GM23338 (cell line): Measurements from ENCODE around the gene STN1. TPM values are rescaled to one million over a fixed set of nuclear protein-coding genes. Genes with fewer than 3 reads are reported as not detected.

Experiments used
- ATAC-seq: fragments of 200-7000 bp; cut with Tn5 transposase; 3 replicates; pipeline ENCODE4 v1.9.1; 2020
- DNase-seq: peaks from one replicate; pipeline ENCODE4 v3.0.0-alpha.2; 2015; ENCODE audit warnings: low spot score
- H2AFZ ChIP-seq: fragments of 200-600 bp; sonication (generic); 2 replicates; pipeline ENCODE4 v1.8.0; 2016; ENCODE audit warnings: antibody characterized with exemption, mild to moderate bottlenecking, moderate library complexity
- H3F3A ChIP-seq: fragments of 200-600 bp; sonication (generic); replicated peaks from 2 replicates; pipeline ENCODE4 v1.8.0; 2017; ENCODE audit warnings: antibody characterized with exemption, mixed run types, low read depth
- H3K27ac ChIP-seq: fragments of 200-600 bp; sonication (generic); 2 replicates; pipeline ENCODE4 v1.6.1; 2016; ENCODE audit warnings: low read depth
- H3K27me3 ChIP-seq: fragments of 200-600 bp; sonication (generic); 2 replicates; pipeline ENCODE4 v1.8.0; 2016; ENCODE audit warnings: mild to moderate bottlenecking, mixed run types, moderate library complexity; ENCODE audit not compliant: insufficient read depth
- H3K36me3 ChIP-seq: fragments of 200-600 bp; sonication (generic); 2 replicates; pipeline ENCODE4 v1.8.0; 2016; ENCODE audit warnings: mild to moderate bottlenecking; ENCODE audit not compliant: insufficient read depth
- H3K4me1 ChIP-seq: fragments of 200-600 bp; sonication (generic); 2 replicates; pipeline ENCODE4 v1.8.0; 2016; ENCODE audit warnings: mild to moderate bottlenecking, moderate library complexity; ENCODE audit not compliant: insufficient read depth
- H3K4me2 ChIP-seq: fragments of 200-600 bp; sonication (generic); 2 replicates; pipeline ENCODE4 v1.7.1; 2017; ENCODE audit warnings: mixed run types
- H3K4me3 ChIP-seq: fragments of 200-600 bp; sonication (generic); 2 replicates; pipeline ENCODE4 v1.6.1; 2016; ENCODE audit warnings: mixed run types
- H3K79me2 ChIP-seq: fragments of 200-600 bp; sonication (generic); replicated peaks from 2 replicates; pipeline ENCODE4 v1.8.0; 2017; ENCODE audit warnings: mild to moderate bottlenecking; ENCODE audit not compliant: insufficient read depth
- H3K9me2 ChIP-seq: fragments of 200-600 bp; sonication (generic); 2 replicates; pipeline ENCODE4 v1.8.0; 2017; ENCODE audit not compliant: insufficient read depth
- H4K20me1 ChIP-seq: fragments of 200-600 bp; sonication (generic); replicated peaks from 2 replicates; pipeline ENCODE4 v1.8.0; 2017; ENCODE audit warnings: mild to moderate bottlenecking; ENCODE audit not compliant: insufficient read depth
- H3K27ac Mint-ChIP-seq: 2 replicates; pipeline ENCODE4 v1.8.0; 2020; ENCODE audit warnings: inconsistent platforms, mild to moderate bottlenecking, moderate library complexity, mixed read lengths
- H3K27me3 Mint-ChIP-seq: 3 replicates; pipeline ENCODE4 v1.8.0; 2022; ENCODE audit warnings: low read depth, mild to moderate bottlenecking, moderate library complexity, mixed read lengths, inconsistent platforms; ENCODE audit not compliant: insufficient read depth, poor library complexity
- H3K36me3 Mint-ChIP-seq: 3 replicates; pipeline ENCODE4 v1.8.0; 2021; ENCODE audit warnings: low read depth, mild to moderate bottlenecking, inconsistent platforms, moderate library complexity, mixed read lengths
- H3K4me1 Mint-ChIP-seq: 3 replicates; pipeline ENCODE4 v1.8.0; 2020; ENCODE audit warnings: mild to moderate bottlenecking, inconsistent platforms, mixed read lengths
- H3K4me3 Mint-ChIP-seq: 3 replicates; pipeline ENCODE4 v1.8.0; 2021; ENCODE audit warnings: moderate library complexity, mild to moderate bottlenecking, inconsistent platforms, mixed read lengths
- H3K9me3 Mint-ChIP-seq: 3 replicates; pipeline ENCODE4 v1.8.0; 2020; ENCODE audit warnings: moderate library complexity, mild to moderate bottlenecking, inconsistent platforms, mixed read lengths
- CREB1 ChIP-seq: fragments of 250-450 bp; sonication (Bioruptor Pico); IDR thresholded peaks from 2 replicates; pipeline ENCODE4 v1.5.0; 2020; ENCODE audit warnings: low read depth, mild to moderate bottlenecking, moderate library complexity
- EZH2 ChIP-seq: fragments of 200-600 bp; sonication (generic); IDR thresholded peaks from one replicate; pipeline ENCODE4 v1.8.0; 2017; ENCODE audit warnings: antibody characterized with exemption, mild to moderate bottlenecking, low read depth; ENCODE audit not compliant: unreplicated experiment
- EZH2phosphoT487 ChIP-seq: fragments of 200-600 bp; sonication (generic); IDR thresholded peaks from one replicate; pipeline ENCODE4 v1.8.1; 2018; ENCODE audit warnings: antibody characterized with exemption; ENCODE audit not compliant: unreplicated experiment
- NANOG ChIP-seq: IDR thresholded peaks from 2 replicates; pipeline ENCODE4 v1.6.1; 2016; ENCODE audit warnings: antibody characterized with exemption, borderline replicate concordance
- POLR2AphosphoS5 ChIP-seq: IDR thresholded peaks from 2 replicates; pipeline ENCODE4 v1.6.1; 2016; ENCODE audit warnings: antibody characterized with exemption, low read depth
- STAT1 ChIP-seq: IDR thresholded peaks from one replicate; pipeline ENCODE4 v1.6.1; 2016; ENCODE audit warnings: antibody characterized with exemption; ENCODE audit not compliant: unreplicated experiment
- ZNF114 ChIP-seq: fragments of 250-450 bp; sonication (Bioruptor Pico); IDR thresholded peaks from 2 replicates; pipeline ENCODE4 v1.5.0; 2020; ENCODE audit warnings: mild to moderate bottlenecking, moderate library complexity
- ZNF331 ChIP-seq: fragments of 250-450 bp; sonication (Bioruptor Pico); IDR thresholded peaks from 2 replicates; pipeline ENCODE4 v1.5.0; 2020; ENCODE audit warnings: low read depth, mild to moderate bottlenecking, moderate library complexity
- polyA plus RNA-seq: library from polyadenylated mRNA; unstranded; fragments of >200 nt; fragmentation: Nextera tagmentation; extraction: Ambion mirVana; gene quantifications from 2 replicates; pipeline ENCODE4 v1.2.1, GENCODE V29; 2016
- total RNA-seq: library from RNA; depleted of rRNA; stranded (reverse); fragments of >200 nt; shearing (Covaris generic); gene quantifications from 2 replicates; pipeline ENCODE4 v1.2.3, GENCODE V29; 2014
- TF ChIP-seq, protein P1 (sequence below): IDR thresholded peaks from one replicate; pipeline ENCODE4 v1.6.1; 2018; ENCODE audit warnings: antibody characterized with exemption; ENCODE audit not compliant: unreplicated experiment
- TF ChIP-seq, protein P2 (sequence below): fragments of 250-450 bp; sonication (Bioruptor Pico); IDR thresholded peaks from 2 replicates; pipeline ENCODE4 v1.5.0; 2020; ENCODE audit warnings: mild to moderate bottlenecking, moderate library complexity
- TF ChIP-seq, protein P3 (sequence below): IDR thresholded peaks from 2 replicates; pipeline ENCODE4 v1.6.1; 2016; ENCODE audit warnings: antibody characterized with exemption
- TF ChIP-seq, protein P4 (sequence below), 2 experiments: fragments of 200-600 bp in 1 of 2; sonication (generic) in 1 of 2; conservative IDR thresholded peaks; 2 replicates each; pipeline versions ENCODE4 v1.5.1 to v1.6.1; 2016 to 2017; ENCODE audit warnings: antibody characterized with exemption in 2 of 2, low read depth in 2 of 2, mild to moderate bottlenecking in 2 of 2, moderate library complexity in 1 of 2

STN1 gene
- total and polyA plus RNA-seq, 2 experiments from 2014 or later = 7.2 to 11.3 TPM

DNA sequence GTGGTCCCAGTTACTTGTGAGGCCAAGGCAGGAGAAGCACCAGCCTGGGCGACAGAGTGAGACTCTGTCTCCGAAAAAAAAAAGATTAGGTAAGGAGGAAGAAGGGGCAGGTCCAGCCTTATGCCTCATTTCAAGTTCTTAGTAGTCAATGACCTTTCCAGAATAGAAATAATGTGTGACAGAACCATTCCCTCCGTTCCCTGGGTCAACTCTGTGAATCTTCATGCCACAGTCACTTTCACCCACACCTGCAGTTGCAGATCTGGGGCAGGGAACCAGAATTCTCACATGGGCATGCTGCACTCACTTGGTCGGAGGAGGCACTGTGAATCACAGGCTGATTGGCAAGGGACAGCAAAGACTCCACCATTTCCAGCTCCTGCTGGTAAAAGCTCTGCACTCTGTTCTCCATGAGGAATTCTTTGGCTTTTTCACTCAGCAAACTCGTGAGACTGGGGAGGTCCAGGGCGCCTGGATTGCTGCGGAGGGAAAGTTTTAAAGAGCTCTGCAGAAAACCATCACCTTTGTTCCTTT, 20.7 kb downstream of the STN1 start:
- TF ChIP-seq ZNF331 (no peak), EZH2 (no peak), CREB1 (CRISPR knock-in tag) (no peak), EZH2phosphoT487 (no peak), POLR2AphosphoS5 (no peak), ZNF114 (CRISPR knock-in tag) (no peak), STAT1 (no peak), NANOG (no peak)
- TF ChIP-seq, protein P1, sequence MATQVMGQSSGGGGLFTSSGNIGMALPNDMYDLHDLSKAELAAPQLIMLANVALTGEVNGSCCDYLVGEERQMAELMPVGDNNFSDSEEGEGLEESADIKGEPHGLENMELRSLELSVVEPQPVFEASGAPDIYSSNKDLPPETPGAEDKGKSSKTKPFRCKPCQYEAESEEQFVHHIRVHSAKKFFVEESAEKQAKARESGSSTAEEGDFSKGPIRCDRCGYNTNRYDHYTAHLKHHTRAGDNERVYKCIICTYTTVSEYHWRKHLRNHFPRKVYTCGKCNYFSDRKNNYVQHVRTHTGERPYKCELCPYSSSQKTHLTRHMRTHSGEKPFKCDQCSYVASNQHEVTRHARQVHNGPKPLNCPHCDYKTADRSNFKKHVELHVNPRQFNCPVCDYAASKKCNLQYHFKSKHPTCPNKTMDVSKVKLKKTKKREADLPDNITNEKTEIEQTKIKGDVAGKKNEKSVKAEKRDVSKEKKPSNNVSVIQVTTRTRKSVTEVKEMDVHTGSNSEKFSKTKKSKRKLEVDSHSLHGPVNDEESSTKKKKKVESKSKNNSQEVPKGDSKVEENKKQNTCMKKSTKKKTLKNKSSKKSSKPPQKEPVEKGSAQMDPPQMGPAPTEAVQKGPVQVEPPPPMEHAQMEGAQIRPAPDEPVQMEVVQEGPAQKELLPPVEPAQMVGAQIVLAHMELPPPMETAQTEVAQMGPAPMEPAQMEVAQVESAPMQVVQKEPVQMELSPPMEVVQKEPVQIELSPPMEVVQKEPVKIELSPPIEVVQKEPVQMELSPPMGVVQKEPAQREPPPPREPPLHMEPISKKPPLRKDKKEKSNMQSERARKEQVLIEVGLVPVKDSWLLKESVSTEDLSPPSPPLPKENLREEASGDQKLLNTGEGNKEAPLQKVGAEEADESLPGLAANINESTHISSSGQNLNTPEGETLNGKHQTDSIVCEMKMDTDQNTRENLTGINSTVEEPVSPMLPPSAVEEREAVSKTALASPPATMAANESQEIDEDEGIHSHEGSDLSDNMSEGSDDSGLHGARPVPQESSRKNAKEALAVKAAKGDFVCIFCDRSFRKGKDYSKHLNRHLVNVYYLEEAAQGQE = no peak
- TF ChIP-seq, protein P2, sequence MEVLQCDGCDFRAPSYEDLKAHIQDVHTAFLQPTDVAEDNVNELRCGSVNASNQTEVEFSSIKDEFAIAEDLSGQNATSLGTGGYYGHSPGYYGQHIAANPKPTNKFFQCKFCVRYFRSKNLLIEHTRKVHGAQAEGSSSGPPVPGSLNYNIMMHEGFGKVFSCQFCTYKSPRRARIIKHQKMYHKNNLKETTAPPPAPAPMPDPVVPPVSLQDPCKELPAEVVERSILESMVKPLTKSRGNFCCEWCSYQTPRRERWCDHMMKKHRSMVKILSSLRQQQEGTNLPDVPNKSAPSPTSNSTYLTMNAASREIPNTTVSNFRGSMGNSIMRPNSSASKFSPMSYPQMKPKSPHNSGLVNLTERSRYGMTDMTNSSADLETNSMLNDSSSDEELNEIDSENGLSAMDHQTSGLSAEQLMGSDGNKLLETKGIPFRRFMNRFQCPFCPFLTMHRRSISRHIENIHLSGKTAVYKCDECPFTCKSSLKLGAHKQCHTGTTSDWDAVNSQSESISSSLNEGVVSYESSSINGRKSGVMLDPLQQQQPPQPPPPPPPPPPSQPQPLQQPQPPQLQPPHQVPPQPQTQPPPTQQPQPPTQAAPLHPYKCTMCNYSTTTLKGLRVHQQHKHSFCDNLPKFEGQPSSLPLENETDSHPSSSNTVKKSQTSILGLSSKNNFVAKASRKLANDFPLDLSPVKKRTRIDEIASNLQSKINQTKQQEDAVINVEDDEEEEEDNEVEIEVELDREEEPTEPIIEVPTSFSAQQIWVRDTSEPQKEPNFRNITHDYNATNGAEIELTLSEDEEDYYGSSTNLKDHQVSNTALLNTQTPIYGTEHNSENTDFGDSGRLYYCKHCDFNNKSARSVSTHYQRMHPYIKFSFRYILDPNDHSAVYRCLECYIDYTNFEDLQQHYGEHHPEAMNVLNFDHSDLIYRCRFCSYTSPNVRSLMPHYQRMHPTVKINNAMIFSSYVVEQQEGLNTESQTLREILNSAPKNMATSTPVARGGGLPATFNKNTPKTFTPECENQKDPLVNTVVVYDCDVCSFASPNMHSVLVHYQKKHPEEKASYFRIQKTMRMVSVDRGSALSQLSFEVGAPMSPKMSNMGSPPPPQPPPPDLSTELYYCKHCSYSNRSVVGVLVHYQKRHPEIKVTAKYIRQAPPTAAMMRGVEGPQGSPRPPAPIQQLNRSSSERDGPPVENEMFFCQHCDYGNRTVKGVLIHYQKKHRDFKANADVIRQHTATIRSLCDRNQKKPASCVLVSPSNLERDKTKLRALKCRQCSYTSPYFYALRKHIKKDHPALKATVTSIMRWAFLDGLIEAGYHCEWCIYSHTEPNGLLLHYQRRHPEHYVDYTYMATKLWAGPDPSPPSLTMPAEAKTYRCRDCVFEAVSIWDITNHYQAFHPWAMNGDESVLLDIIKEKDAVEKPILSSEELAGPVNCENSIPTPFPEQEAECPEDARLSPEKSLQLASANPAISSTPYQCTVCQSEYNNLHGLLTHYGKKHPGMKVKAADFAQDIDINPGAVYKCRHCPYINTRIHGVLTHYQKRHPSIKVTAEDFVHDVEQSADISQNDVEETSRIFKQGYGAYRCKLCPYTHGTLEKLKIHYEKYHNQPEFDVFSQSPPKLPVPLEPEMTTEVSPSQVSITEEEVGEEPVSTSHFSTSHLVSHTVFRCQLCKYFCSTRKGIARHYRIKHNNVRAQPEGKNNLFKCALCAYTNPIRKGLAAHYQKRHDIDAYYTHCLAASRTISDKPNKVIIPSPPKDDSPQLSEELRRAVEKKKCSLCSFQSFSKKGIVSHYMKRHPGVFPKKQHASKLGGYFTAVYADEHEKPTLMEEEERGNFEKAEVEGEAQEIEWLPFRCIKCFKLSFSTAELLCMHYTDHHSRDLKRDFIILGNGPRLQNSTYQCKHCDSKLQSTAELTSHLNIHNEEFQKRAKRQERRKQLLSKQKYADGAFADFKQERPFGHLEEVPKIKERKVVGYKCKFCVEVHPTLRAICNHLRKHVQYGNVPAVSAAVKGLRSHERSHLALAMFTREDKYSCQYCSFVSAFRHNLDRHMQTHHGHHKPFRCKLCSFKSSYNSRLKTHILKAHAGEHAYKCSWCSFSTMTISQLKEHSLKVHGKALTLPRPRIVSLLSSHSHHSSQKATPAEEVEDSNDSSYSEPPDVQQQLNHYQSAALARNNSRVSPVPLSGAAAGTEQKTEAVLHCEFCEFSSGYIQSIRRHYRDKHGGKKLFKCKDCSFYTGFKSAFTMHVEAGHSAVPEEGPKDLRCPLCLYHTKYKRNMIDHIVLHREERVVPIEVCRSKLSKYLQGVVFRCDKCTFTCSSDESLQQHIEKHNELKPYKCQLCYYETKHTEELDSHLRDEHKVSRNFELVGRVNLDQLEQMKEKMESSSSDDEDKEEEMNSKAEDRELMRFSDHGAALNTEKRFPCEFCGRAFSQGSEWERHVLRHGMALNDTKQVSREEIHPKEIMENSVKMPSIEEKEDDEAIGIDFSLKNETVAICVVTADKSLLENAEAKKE (CRISPR knock-in tag) = no peak
- TF ChIP-seq, protein P3, sequence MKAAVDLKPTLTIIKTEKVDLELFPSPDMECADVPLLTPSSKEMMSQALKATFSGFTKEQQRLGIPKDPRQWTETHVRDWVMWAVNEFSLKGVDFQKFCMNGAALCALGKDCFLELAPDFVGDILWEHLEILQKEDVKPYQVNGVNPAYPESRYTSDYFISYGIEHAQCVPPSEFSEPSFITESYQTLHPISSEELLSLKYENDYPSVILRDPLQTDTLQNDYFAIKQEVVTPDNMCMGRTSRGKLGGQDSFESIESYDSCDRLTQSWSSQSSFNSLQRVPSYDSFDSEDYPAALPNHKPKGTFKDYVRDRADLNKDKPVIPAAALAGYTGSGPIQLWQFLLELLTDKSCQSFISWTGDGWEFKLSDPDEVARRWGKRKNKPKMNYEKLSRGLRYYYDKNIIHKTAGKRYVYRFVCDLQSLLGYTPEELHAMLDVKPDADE = no peak
- TF ChIP-seq, protein P4, sequence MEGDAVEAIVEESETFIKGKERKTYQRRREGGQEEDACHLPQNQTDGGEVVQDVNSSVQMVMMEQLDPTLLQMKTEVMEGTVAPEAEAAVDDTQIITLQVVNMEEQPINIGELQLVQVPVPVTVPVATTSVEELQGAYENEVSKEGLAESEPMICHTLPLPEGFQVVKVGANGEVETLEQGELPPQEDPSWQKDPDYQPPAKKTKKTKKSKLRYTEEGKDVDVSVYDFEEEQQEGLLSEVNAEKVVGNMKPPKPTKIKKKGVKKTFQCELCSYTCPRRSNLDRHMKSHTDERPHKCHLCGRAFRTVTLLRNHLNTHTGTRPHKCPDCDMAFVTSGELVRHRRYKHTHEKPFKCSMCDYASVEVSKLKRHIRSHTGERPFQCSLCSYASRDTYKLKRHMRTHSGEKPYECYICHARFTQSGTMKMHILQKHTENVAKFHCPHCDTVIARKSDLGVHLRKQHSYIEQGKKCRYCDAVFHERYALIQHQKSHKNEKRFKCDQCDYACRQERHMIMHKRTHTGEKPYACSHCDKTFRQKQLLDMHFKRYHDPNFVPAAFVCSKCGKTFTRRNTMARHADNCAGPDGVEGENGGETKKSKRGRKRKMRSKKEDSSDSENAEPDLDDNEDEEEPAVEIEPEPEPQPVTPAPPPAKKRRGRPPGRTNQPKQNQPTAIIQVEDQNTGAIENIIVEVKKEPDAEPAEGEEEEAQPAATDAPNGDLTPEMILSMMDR (conservative IDR thresholded peaks at IDR 0.05; ENCODE audit: low read depth in 2 of 2) = no peak

More for the DNA sequence above, 20.7 kb downstream of the STN1 start:
- Mint-ChIP-seq H3K4me1 (peaks cover 8% of the 10 kb centered on the region), H3K4me3 (no peak overlapping the region), H3K36me3 (0 out of 3 replicates have a peak, but pooled peaks cover 4% of the 10 kb centered on the region), H3K27ac (no peak overlapping the region), H3K9me3 (no peaks in the 10 kb centered on the region), H3K27me3 (no peaks in the 10 kb centered on the region)
- no peaks in the 10 kb centered on the region; the same call in 1 of the 2 replicates for H3K4me1 ChIP-seq
- no peaks in the 10 kb centered on the region for H3K27me3 ChIP-seq
- no peaks in the 10 kb centered on the region for H3F3A ChIP-seq
- no peak overlapping the region for H3K4me2 ChIP-seq
- H3K79me2 ChIP-seq = no peaks in the 10 kb centered on the region
- H4K20me1 ChIP-seq = no peaks in the 10 kb centered on the region
- DNase-seq (no peak), ATAC-seq (no peak)
- no peak overlapping the region for H3K4me3 ChIP-seq
- H2AFZ ChIP-seq = no peak overlapping the region
- no peaks in the 10 kb centered on the region for H3K9me2 ChIP-seq
- H3K36me3 ChIP-seq = peaks cover 6% of the 10 kb centered on the region; the same call in 1 of the 2 replicates
- no peak overlapping the region for H3K27ac ChIP-seq
